HUES6 (cell line): ENCODE measurements around the gene SET.
"Not testable (repeated sequence)": the region's sequence is repeated elsewhere in the genome, so short reads cannot be mapped to it uniquely, and the experiment has no call there.

ENCODE experiments used
- H3K27ac ChIP-seq: 2 replicates; pipeline ENCODE4 v1.7.0; 2013; ENCODE audit warnings: low read depth, mild to moderate bottlenecking, low read length, inconsistent platforms
- H3K27me3 ChIP-seq: 2 replicates; pipeline ENCODE4 v1.6.1; 2013; ENCODE audit warnings: low read length; ENCODE audit not compliant: control insufficient read depth, insufficient read depth
- H3K36me3 ChIP-seq: 2 replicates; pipeline ENCODE4 v1.6.1; 2013; ENCODE audit warnings: low read length; ENCODE audit not compliant: control insufficient read depth, insufficient read depth
- H3K4me1 ChIP-seq: 2 replicates; pipeline ENCODE4 v1.6.1; 2013; ENCODE audit warnings: low read length; ENCODE audit not compliant: control insufficient read depth, insufficient read depth
- H3K4me3 ChIP-seq: 2 replicates; pipeline ENCODE4 v1.5.1; 2013; ENCODE audit warnings: low read depth, low read length
- H3K9ac ChIP-seq: one replicate; pipeline ENCODE4 v1.6.1; 2013; ENCODE audit warnings: mild to moderate bottlenecking, low read length
- H3K9me3 ChIP-seq: 2 replicates; pipeline ENCODE4 v1.6.1; 2013; ENCODE audit warnings: low read depth, low read length; ENCODE audit not compliant: control insufficient read depth, insufficient read depth

The SET gene, protein sequence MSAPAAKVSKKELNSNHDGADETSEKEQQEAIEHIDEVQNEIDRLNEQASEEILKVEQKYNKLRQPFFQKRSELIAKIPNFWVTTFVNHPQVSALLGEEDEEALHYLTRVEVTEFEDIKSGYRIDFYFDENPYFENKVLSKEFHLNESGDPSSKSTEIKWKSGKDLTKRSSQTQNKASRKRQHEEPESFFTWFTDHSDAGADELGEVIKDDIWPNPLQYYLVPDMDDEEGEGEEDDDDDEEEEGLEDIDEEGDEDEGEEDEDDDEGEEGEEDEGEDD

DNA sequence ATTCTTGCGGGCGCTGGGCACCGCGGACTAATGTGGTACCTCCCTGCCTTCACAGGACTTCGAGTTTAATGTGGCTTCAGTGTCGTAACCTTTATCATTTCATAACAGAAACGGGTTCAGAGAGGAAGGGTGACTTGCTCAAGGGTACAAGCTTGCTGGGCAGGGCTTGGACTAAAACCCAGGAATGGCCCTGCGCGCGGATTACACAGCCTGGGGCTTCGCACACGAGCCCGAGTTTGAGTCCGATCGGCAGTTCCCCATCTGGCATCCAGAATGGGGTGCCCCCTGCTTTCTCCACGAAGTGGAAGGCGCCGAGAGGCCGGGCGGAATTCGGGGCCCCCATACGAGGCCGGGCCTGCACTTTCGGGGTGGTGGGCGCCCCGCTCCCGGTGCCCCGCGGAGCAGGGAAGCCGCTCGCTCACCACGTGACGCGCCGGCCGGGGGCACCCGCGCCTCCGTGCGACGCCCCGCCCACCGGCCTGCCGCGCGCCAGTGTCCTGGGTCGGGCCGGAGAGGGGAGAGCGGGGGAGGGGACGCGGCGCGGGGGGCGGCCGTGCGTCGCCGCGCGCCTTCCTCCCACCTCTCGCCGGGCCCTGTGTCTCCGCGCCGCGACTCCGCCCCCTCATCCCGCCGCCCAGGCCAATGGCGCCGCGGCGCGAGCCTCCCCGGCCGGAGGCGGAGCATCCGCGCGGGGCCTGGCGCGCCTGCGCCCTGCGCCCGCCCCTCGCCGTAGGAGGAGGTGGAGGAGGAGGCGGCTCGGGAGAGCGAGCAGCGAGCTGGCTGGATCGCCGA, at the start of gene SET:
SET (plus strand) TSS at position 722 of the 792 bp plus-strand sequence. CDS start 361 bp downstream, outside the sequence.
- Histone ChIP-seq H3K36me3 (peaks cover 41% of the 10 kb centered on the region), H3K9me3 (no peaks in the 10 kb centered on the region), H3K4me3 (peak within 1 kb of the TSS; percentile 96), H3K27ac (peak within 1 kb of the TSS; percentile 94), H3K9ac (peak within 1 kb of the TSS; percentile 95), H3K27me3 (no peaks in the 10 kb centered on the region), H3K4me1 (peaks cover 23% of the 10 kb centered on the region)

DNA sequence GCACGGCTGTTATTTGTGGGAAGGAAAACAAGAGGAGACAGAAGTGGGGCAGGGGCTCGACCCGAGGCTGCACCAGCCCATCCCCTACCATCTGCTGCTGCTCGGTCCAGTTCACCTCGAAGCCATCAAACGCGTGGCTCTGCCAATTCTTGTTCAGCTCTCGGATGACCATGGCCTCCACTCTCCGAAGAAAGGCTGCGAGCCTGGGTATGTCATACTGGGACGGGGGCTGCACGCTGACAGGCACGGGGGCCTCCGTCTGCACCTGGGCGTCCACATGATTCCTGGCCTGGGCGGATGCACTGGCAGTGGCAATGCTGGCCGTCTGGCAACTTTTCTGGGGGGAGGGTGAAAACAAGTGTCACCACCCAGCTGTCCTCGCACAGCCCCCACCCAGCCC, 48.4 kb upstream of the SET start:
- no peaks in the 10 kb centered on the region for H3K27me3 ChIP-seq
- no peak overlapping the region for H3K4me3 ChIP-seq
- no peak overlapping the region for H3K9ac ChIP-seq
- H3K36me3 ChIP-seq, result peaks cover 34% of the 10 kb centered on the region
- H3K27ac ChIP-seq, result no peak overlapping the region
- no peaks in the 10 kb centered on the region for H3K9me3 ChIP-seq
- H3K4me1 ChIP-seq, result peaks cover 26% of the 10 kb centered on the region

DNA sequence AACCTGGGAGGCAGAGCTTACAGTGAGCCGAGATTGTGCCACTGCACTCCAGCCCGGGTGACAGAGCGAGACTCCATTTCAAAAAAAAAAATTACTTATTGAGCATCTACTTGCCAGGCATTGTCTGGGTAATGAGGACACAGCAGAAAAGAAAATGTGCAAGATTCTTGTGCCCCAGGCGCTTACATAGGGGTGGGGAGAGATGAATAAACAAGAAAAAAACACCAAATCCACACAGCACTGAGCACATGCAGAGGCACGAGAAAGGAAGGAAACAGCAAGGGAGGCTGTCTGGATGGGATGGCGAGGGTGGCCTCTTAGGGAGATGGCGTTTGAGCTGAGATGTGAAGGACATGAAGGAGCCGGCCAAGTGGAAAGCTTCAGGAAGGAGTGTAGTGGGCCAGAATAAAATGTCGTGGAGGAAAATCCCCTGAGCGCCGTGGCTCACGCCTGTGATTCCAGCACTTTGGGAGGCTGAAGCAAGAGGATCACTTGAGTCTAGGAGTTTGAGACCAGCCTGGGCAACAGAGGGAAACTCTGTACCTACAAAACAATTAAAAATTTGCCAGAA, 46.3 kb upstream of the SET start:
- H3K4me3 ChIP-seq, result no peak overlapping the region
- H3K27me3 ChIP-seq, result no peaks in the 10 kb centered on the region
- peaks cover 12% of the 10 kb centered on the region; the same call in 1 of the 2 replicates for H3K4me1 ChIP-seq
- H3K9ac ChIP-seq, result no peak overlapping the region
- H3K36me3 ChIP-seq, result peaks cover 23% of the 10 kb centered on the region
- no peaks in the 10 kb centered on the region for H3K9me3 ChIP-seq
- H3K27ac ChIP-seq, result no peak overlapping the region

DNA sequence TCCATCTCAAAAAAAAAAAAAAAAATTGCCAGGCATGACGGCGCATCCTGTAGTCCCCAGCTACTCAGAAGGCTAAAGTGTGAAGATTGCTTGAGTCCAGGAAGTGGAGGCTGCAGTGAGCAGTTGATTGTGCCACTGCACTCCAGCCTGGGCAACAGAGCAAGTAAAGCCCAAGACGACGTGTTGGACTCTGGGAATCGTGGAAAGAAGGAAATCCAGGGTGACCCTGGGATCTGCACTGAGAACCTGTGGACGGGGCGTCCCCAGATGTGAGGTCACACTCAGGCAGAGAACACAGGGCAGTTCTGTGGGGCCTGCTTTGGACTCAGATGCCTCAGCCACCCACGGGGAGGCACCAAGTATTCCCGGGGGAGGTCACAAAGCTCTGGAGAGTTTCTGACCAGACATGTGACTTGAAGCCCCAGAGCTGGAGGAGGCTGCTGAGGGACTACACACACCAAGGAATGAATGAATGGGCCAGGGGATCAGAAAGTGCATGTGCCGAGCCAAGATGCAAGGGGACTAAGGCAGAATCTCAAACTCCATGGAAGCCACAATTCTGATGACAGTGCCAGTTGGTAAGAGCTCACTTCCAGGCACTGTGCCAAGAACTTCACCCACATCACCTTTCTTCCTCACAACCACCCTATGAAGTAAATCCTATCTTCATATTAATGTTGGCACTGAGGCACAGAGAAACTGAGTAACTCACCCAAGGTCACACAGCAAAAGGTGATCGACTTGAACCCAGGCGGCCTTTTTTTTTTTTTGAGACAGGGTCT, 45.3 kb upstream of the SET start:
- Histone ChIP-seq H3K9ac (no peak overlapping the region), H3K4me3 (no peak overlapping the region), H3K4me1 (peaks cover 12% of the 10 kb centered on the region; the same call in 1 of the 2 replicates), H3K27me3 (no peaks in the 10 kb centered on the region), H3K36me3 (peaks cover 19% of the 10 kb centered on the region), H3K27ac (no peak overlapping the region), H3K9me3 (no peaks in the 10 kb centered on the region)

DNA sequence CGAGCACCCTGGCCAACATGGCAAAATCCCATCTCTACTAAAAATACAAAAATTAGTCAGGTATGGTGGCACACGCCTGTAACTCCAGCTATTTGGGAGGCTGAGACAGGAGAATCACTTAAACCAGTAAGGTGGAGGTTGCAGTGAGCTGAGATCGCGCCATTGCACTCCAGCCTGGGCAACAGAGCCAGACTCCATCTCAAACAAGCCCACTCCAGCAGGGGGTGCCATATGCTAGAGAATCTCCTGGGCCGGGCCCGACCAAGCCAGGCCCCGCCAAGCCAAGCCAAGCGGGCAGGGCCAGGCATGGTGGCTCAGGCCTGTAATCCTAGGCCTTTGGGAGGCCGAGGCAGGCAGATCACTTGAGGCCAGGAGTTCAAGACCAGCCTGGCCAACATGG, 40.8 kb upstream of the SET start:
- H3K27ac ChIP-seq, H3K9ac ChIP-seq, H3K4me3 ChIP-seq, H3K9me3 ChIP-seq, H3K4me1 ChIP-seq, H3K36me3 ChIP-seq, H3K27me3 ChIP-seq: not testable (repeated sequence)

DNA sequence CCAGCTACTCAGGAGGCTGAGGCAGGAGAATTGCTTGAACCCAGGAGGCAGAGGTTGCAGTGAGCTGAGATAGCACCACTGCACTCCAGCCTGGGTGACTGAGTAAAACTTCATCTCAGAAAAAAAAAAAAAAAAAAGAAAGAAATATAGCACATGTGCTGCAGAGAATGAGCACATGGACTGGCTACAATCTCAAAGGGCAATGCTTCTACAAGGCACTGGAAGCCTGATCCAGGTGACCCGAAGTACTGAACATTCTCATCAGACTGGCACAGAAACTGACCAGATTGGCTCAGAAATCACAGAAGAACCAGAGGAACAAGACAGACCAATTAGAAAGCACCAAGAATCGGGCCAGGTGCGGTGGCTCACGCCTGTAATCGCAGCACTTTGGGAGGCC, 37.2 kb upstream of the SET start:
- Histone ChIP-seq H3K9me3 (no peaks in the 10 kb centered on the region), H3K36me3 (peaks cover 5% of the 10 kb centered on the region), H3K9ac (no peak overlapping the region), H3K27me3 (no peaks in the 10 kb centered on the region), H3K27ac (no peak overlapping the region), H3K4me1 (no peaks in the 10 kb centered on the region), H3K4me3 (no peak overlapping the region)

DNA sequence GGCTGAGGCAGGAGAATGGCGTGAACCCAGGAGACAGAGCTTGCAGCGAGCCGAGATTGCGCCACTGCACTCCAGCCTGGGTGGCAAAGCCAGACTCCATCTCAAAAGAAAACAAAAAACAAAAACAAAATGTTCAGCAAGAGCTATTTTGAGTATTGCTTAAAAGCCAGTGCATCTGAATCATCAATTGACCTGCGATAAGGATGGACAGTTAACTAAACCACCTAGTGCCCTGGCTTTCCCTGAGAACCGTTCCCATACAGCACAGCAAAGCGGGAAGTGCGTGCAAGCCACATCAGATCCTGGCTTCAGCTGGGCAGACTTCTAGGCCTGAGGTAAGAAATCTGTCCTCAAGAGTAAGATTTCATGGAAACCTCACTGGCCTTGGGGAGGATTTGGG, 35.1 kb upstream of the SET start:
- no peak overlapping the region for H3K9ac ChIP-seq
- H3K27me3 ChIP-seq, result no peaks in the 10 kb centered on the region
- no peaks in the 10 kb centered on the region for H3K4me1 ChIP-seq
- no peaks in the 10 kb centered on the region for H3K9me3 ChIP-seq
- H3K36me3 ChIP-seq, result peaks cover 5% of the 10 kb centered on the region
- H3K27ac ChIP-seq, result no peak overlapping the region
- H3K4me3 ChIP-seq, result no peak overlapping the region

DNA sequence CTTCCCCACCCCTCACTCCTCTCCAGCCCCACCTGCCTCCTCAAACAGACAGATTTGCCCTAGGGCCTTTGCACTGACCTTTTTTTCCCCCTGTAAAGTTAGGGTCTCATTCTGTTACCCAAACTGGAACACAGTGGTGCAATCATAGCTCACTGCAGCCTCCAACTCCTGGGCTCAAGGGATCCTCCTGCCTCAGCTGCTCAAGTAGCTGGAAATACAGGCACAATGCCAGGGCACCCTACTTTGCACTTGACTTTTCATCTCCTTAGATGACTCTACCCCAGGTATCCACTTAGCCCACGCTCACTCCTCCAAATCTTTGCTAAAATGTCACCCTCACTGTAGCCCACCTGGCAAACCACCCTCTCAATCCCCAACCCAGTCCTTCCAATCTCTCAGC, 34.5 kb upstream of the SET start:
- Histone ChIP-seq H3K9ac (no peak overlapping the region), H3K27ac (no peak overlapping the region), H3K9me3 (no peaks in the 10 kb centered on the region)

DNA sequence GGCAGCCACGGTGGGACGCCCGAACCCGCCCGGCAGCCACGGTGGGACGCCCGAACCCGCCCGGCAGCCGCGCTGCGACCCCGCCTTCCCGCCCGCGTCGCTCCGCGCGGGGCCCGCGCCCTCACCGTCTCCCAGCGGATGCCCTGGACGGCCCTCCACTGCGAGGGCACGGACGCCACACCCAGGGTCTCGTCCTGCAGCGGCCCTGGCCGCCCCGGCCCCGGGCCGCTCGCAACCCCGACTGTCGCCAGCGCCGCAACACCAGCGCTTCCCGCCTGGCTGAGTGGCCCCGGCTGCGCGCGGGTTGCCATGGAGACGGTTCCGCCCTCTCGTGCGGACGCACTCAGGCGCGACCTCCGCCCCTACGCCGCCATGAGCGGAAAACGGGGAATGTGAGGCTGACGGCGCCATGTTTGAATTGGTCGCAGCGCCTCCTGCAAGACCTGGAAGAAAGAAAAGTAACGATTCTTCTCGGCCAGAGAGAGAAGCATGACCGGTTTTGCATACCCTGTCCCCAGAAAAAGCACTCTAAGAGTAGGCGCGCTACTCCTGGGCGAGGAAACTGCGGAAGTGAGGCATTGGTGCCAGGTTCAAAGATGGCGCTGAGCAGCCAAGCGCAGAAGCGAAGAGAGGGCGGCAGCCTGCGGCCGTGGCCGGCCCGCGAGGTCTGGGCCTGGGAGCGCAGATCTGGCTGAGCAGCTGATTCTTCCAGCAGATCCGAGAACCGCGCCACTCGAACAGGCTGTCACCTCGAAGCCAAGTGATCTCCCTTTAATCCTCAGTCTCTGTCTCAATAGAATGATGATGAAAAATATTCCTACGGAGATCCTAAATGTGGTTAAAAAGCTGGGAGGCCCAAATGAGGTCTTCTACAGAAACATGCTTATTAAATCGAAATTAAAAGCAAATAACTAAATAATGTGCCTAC, 32.3 kb upstream of the SET start, which contains the start of gene DYNC2I2:
DYNC2I2 (minus strand) TSS at position 432 of the 928 bp plus-strand sequence; CDS start at position 311, 121 bp downstream.
- Histone ChIP-seq H3K4me1 (no peaks in the 10 kb centered on the region), H3K9me3 (no peaks in the 10 kb centered on the region), H3K4me3 (peak within 1 kb of the TSS; percentile 96), H3K9ac (peak within 1 kb of the TSS; percentile 100), H3K27ac (peak within 1 kb of the TSS; percentile 100), H3K27me3 (no peaks in the 10 kb centered on the region), H3K36me3 (peaks cover 5% of the 10 kb centered on the region)

More for the DNA sequence above, 34.5 kb upstream of the SET start:
- H3K27me3 ChIP-seq, result no peaks in the 10 kb centered on the region
- H3K4me1 ChIP-seq, result no peaks in the 10 kb centered on the region
- H3K36me3 ChIP-seq, result peaks cover 5% of the 10 kb centered on the region
- H3K4me3 ChIP-seq, result no peak overlapping the region

DNA sequence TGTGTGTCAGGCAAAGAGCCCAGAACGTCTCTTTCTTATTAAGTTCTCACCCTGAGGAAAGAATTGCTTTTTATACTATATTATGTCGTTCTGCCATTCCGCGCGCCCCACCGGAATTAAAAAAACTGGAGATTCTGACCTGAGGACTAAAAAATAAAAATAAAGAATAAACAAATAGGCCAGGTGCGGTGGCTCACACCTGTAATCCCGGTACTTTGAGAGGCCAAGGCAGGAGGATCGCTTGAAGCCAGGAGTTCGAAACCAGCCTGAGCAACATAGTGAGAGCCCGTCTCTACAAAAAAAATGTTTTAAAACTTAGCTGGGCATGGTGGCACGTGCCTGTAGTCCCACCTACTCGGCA, 31.7 kb upstream of the SET start:
- Histone ChIP-seq H3K27me3 (no peaks in the 10 kb centered on the region), H3K9ac (peak overlapping the region; percentile 100)

More for the DNA sequence above, 31.7 kb upstream of the SET start:
- Histone ChIP-seq H3K9me3 (no peaks in the 10 kb centered on the region), H3K4me1 (no peaks in the 10 kb centered on the region), H3K27ac (peak overlapping the region; percentile 100), H3K36me3 (peaks cover 5% of the 10 kb centered on the region), H3K4me3 (peak overlapping the region; percentile 96)
